IMR-90 (cell line): ENCODE results near the gene TMED8. TPM values are rescaled to one million over a fixed set of nuclear protein-coding genes. Genes with fewer than 3 reads are reported as not detected.

Source experiments
- ATAC-seq: fragments of 200-7000 bp; cut with Tn5 transposase; 2 replicates; pipeline ENCODE4 v1.9.1; 2020; ENCODE audit warnings: low read depth, mild to moderate bottlenecking, moderate library complexity
- BruUV-seq: library from RNA; stranded (reverse); fragments of 400-500 nt; replicated peaks from 2 replicates; lab custom pipeline; 2021; lab: Mats Ljungman, UMichigan
- CTCF ChIA-PET: fragments of 300-600 bp; formaldehyde crosslinking; extraction: SDS; loops from one replicate; lab custom pipeline; 2021; ENCODE audit warnings: antibody characterized with exemption; lab: Yijun Ruan, JAX
- POLR2A ChIA-PET: fragments of 300-600 bp; sonication (Branson Sonifier 250); formaldehyde crosslinking; loops from one replicate; lab custom pipeline; 2022; ENCODE audit warnings: antibody characterized with exemption; ENCODE audit not compliant: unreplicated experiment; lab: Charles Lee
- DNase-seq: peaks from one replicate; pipeline ENCODE4 v3.0.0; 2013
- H2AFZ ChIP-seq: replicated peaks from 2 replicates; pipeline ENCODE3; 2013; ENCODE audit warnings: low read length, mild to moderate bottlenecking; ENCODE audit not compliant: poor library complexity
- H2AK5ac ChIP-seq: 2 replicates; pipeline ENCODE4 v1.6.1; 2013; ENCODE audit warnings: low read depth, low read length, inconsistent platforms
- H2AK9ac ChIP-seq: replicated peaks from 2 replicates; pipeline ENCODE3; 2013; ENCODE audit warnings: mild to moderate bottlenecking, low read depth, low read length, moderate library complexity; ENCODE audit not compliant: poor library complexity
- H2BK120ac ChIP-seq: 2 replicates; pipeline ENCODE4 v1.6.1; 2013; ENCODE audit warnings: low read depth, low read length, inconsistent platforms
- H2BK15ac ChIP-seq: 3 replicates; pipeline ENCODE4 v1.6.1; 2013; ENCODE audit warnings: low read depth, low read length, inconsistent platforms
- H2BK20ac ChIP-seq: 2 replicates; pipeline ENCODE4 v1.6.1; 2013; ENCODE audit warnings: low read depth, mild to moderate bottlenecking, inconsistent platforms, low read length, moderate library complexity
- H2BK5ac ChIP-seq: 2 replicates; pipeline ENCODE4 v1.6.1; 2013; ENCODE audit warnings: mild to moderate bottlenecking, low read depth, low read length, inconsistent platforms; ENCODE audit not compliant: poor library complexity, severe bottlenecking
- H3K14ac ChIP-seq: replicated peaks from 2 replicates; pipeline ENCODE4 v1.6.1; 2013; ENCODE audit warnings: low read depth, low read length, inconsistent platforms
- H3K18ac ChIP-seq: 2 replicates; pipeline ENCODE4 v1.6.1; 2013; ENCODE audit warnings: low read depth, low read length, control low read depth
- H3K23ac ChIP-seq: 2 replicates; pipeline ENCODE4 v1.6.1; 2013; ENCODE audit warnings: low read depth, low read length, inconsistent platforms
- H3K27ac ChIP-seq: 2 replicates; pipeline ENCODE4 v1.5.1; 2013; ENCODE audit warnings: mild to moderate bottlenecking, control low read depth, low read length; ENCODE audit not compliant: insufficient read depth
- H3K27me3 ChIP-seq: 2 replicates; pipeline ENCODE4 v1.6.1; 2013; ENCODE audit warnings: low read length; ENCODE audit not compliant: control insufficient read depth, insufficient read depth
- H3K36me3 ChIP-seq: 2 replicates; pipeline ENCODE4 v1.6.1; 2013; ENCODE audit warnings: low read length, mixed read lengths; ENCODE audit not compliant: control insufficient read depth, insufficient read depth
- H3K4ac ChIP-seq: 2 replicates; pipeline ENCODE4 v1.6.1; 2013; ENCODE audit warnings: low read depth, low read length, inconsistent platforms
- H3K4me1 ChIP-seq: 2 replicates; pipeline ENCODE4 v1.6.1; 2013; ENCODE audit warnings: low read length, mixed read lengths; ENCODE audit not compliant: control insufficient read depth, insufficient read depth
- H3K4me2 ChIP-seq: 2 replicates; pipeline ENCODE4 v1.6.1; 2013; ENCODE audit warnings: low read depth, mild to moderate bottlenecking, control low read depth, low read length, moderate library complexity
- H3K4me3 ChIP-seq: 2 replicates; pipeline ENCODE4 v1.5.1; 2013; ENCODE audit warnings: low read depth, mild to moderate bottlenecking, control low read depth, low read length, moderate library complexity; ENCODE audit not compliant: insufficient read depth
- H3K56ac ChIP-seq: 2 replicates; pipeline ENCODE4 v1.6.1; 2013; ENCODE audit warnings: low read length, inconsistent platforms; ENCODE audit not compliant: insufficient read depth; ENCODE audit errors: extremely low read depth
- H3K79me1 ChIP-seq, 2 experiments: 2 replicates each; pipeline ENCODE4 v1.6.1; 2013; ENCODE audit warnings: low read length in 2 of 2, inconsistent platforms in 1 of 2, low read depth in 1 of 2
- H3K9ac ChIP-seq: 2 replicates; pipeline ENCODE4 v1.6.1; 2013; ENCODE audit warnings: low read depth, low read length, control low read depth
- H3K9me1 ChIP-seq: 2 replicates; pipeline ENCODE4 v1.6.1; 2013; ENCODE audit warnings: low read length, inconsistent platforms; ENCODE audit not compliant: insufficient read depth
- H3K9me3 ChIP-seq: 2 replicates; pipeline ENCODE4 v1.6.1; 2013; ENCODE audit warnings: low read length; ENCODE audit not compliant: control insufficient read depth, insufficient read depth
- H4K20me1 ChIP-seq: 2 replicates; pipeline ENCODE4 v1.6.1; 2013; ENCODE audit warnings: low read length, inconsistent platforms; ENCODE audit not compliant: insufficient read depth
- H4K5ac ChIP-seq: 2 replicates; pipeline ENCODE4 v1.6.1; 2013; ENCODE audit warnings: mild to moderate bottlenecking, low read depth, low read length, control low read depth
- H4K8ac ChIP-seq, 2 experiments: 2 replicates each; pipeline ENCODE4 v1.6.1; 2013; ENCODE audit warnings: low read depth in 2 of 2, low read length in 2 of 2, control low read depth in 1 of 2, inconsistent platforms in 1 of 2
- H4K91ac ChIP-seq: 2 replicates; pipeline ENCODE4 v1.6.1; 2013; ENCODE audit warnings: low read depth, low read length, inconsistent platforms; ENCODE audit not compliant: insufficient read depth
- BHLHE40 ChIP-seq: fragments of 150-350 bp; IDR thresholded peaks from 2 replicates; pipeline ENCODE4 v1.6.1; 2016; ENCODE audit warnings: mild to moderate bottlenecking, low read depth, low read length
- CHD1 ChIP-seq: IDR thresholded peaks from 2 replicates; pipeline ENCODE4 v1.6.1; 2012; ENCODE audit warnings: low read depth, low read length, improper control_type of control experiment
- CTCF ChIP-seq: conservative IDR thresholded peaks from 2 replicates; pipeline ENCODE4 v1.5.1; 2012; ENCODE audit warnings: mild to moderate bottlenecking, low read depth, low read length, improper control_type of control experiment
- FOS ChIP-seq: fragments of 150-350 bp; IDR thresholded peaks from 2 replicates; pipeline ENCODE4 v1.6.1; 2016; ENCODE audit warnings: low read depth, low read length
- MAFK ChIP-seq: IDR thresholded peaks from 2 replicates; pipeline ENCODE4 v1.6.1; 2012; ENCODE audit warnings: low read depth, low read length, improper control_type of control experiment
- MAZ ChIP-seq: IDR thresholded peaks from 2 replicates; pipeline ENCODE4 v1.6.1; 2012; ENCODE audit warnings: low read depth, mild to moderate bottlenecking, low read length, improper control_type of control experiment, moderate library complexity, borderline replicate concordance
- MXI1 ChIP-seq: IDR thresholded peaks from 2 replicates; pipeline ENCODE4 v1.6.1; 2012; ENCODE audit warnings: low read depth, mild to moderate bottlenecking, low read length, moderate library complexity, borderline replicate concordance
- NFE2L2 ChIP-seq: fragments of 150-350 bp; IDR thresholded peaks from 2 replicates; pipeline ENCODE4 v1.6.1; 2016; ENCODE audit warnings: low read depth, mild to moderate bottlenecking, low read length
- POLR2A ChIP-seq: IDR thresholded peaks from 2 replicates; pipeline ENCODE4 v1.6.1; 2012; ENCODE audit warnings: mild to moderate bottlenecking, low read depth, low read length
- RAD21 ChIP-seq: IDR thresholded peaks from 2 replicates; pipeline ENCODE4 v1.6.1; 2012; ENCODE audit warnings: low read length, improper control_type of control experiment
- RFX5 ChIP-seq: IDR thresholded peaks from 2 replicates; pipeline ENCODE4 v1.8.0; 2012; ENCODE audit warnings: low read depth, mild to moderate bottlenecking, low read length, moderate library complexity
- WGBS, 2 experiments: methylation state at CpG; one replicate each; pipeline versions ENCODE4 v1.1.5 to v1.1.7; 2013; ENCODE audit warnings: missing lambda C conversion rate in 2 of 2; ENCODE audit not compliant: insufficient read length in 1 of 2; ENCODE audit errors: extremely low coverage in 2 of 2; 5-methylcytosine and 5-hydroxymethylcytosine counted together
- dilution Hi-C: fragments of 300-500 bp; cut with HindIII; formaldehyde crosslinking; loops from one replicate; pipeline ENCODE4 v1.14.3; 2018; ENCODE audit warnings: low sequenced_read_pairs; ENCODE audit not compliant: unreplicated experiment
- in situ Hi-C: fragments of 300-500 bp; cut with MboI; formaldehyde crosslinking; loops from 3 replicates; pipeline ENCODE4 v1.14.3; 2019; ENCODE audit warnings: low sequenced_read_pairs, inconsistent platforms, mixed read lengths
- intact Hi-C: fragments of 100-400 bp; cut with micrococcal nuclease; formaldehyde crosslinking; loops from 2 replicates; pipeline ENCODE4 v1.10.0; 2022
- polyA plus RNA-seq, 3 experiments: library from polyadenylated mRNA; depleted of rRNA; stranded (reverse); fragments of >200 nt; gene quantifications; 2 replicates each; pipeline ENCODE4 v1.2.3, GENCODE V29; 2012; ENCODE audit warnings: low replicate concordance in 1 of 3
- total RNA-seq: library from RNA; depleted of rRNA; stranded (reverse); fragments of >200 nt; gene quantifications from 2 replicates; pipeline ENCODE4 v1.2.3, GENCODE V29; 2012
- TF ChIP-seq, protein P1 (sequence below): fragments of 150-350 bp; IDR thresholded peaks from 2 replicates; pipeline ENCODE4 v1.6.1; 2016; ENCODE audit warnings: low read depth, mild to moderate bottlenecking, low read length, moderate library complexity, borderline replicate concordance
- TF ChIP-seq, protein P2 (sequence below): fragments of 150-350 bp; IDR thresholded peaks from 2 replicates; pipeline ENCODE4 v1.6.1; 2017; ENCODE audit warnings: mild to moderate bottlenecking, antibody characterized with exemption, low read length, low read depth

Gene TMED8
- total and polyA plus RNA-seq, 2 of the 4 experiments (the other 2 are of a cell fraction): 2.2 to 5.0 TPM

DNA sequence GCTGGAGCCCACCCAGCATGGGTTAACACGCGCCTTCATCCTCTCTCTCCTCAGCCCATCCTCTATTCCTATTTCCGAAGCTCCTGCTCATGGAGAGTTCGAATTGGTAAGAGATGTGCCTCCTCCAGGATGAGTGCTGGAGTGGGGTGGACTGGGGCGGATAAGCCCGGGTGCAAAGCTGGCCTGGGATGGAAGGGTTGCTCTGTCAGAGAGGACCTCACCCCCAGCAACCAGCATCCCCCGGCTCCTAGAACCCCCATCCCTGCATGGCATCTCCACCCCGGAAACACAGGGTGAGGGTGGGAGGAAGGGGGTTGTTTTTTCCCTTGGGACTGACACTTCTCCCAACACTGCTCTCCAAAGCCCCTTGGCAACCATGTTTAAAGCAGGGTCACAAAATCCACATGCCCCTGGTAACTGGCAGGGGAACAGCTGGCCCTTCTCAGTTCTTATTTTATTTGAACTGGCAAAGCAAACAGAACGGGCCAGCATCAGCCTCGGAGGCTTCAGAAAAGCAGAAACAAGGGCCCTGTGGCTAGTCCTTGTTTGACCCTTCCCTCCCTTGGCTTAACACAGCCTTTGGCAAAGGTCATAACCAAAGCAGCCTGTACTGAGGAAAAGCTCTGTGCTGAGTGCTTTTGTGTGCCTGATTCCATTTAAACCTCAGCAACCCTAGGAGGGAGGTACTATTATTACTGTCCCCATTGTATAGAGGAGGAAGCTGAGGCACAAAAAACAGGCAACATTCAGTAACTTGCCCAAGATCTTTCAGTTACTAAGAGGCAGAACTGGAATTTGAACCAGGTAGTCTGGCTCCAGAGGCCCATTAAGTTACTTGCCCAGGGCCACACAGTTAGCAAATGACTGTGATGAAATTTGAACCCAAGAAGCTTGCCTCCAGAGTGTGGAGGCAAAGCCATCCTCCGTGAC lies 51.8 kb downstream of the TMED8 start:
- H4K20me1 ChIP-seq: no peaks in the 10 kb centered on the region; the same call in 1 of the 2 replicates
- ATAC-seq: no peak
- H3K14ac ChIP-seq: no peak overlapping the region
- no peak overlapping the region for H4K8ac ChIP-seq
- H2AK9ac ChIP-seq: no peak overlapping the region
- H3K27me3 ChIP-seq: no peaks in the 10 kb centered on the region
- dilution Hi-C loops (no loop called here), in situ Hi-C loops (loop anchor here (25.0 kb wide), 1 partner anchor 438 kb away; no protein-coding TSS in a partner anchor), intact Hi-C loops (loop anchor here (5.0 kb wide), 2 partner anchors 132 to 227 kb away; partner anchors contain the start of genes AHSA1 and VIPAS39)
- H4K91ac ChIP-seq: no peak overlapping the region
- H3K9ac ChIP-seq: no peak overlapping the region
- H3K4ac ChIP-seq: no peak overlapping the region
- H3K27ac ChIP-seq: no peak overlapping the region
- H3K18ac ChIP-seq: no peak overlapping the region
- H3K36me3 ChIP-seq: no peaks in the 10 kb centered on the region
- peaks cover 9% of the 10 kb centered on the region; the same call in 1 of the 2 replicates for H3K9me1 ChIP-seq
- peaks cover 2% of the 10 kb centered on the region; the same call in 1 of the 2 replicates for H3K4me1 ChIP-seq
- H2BK15ac ChIP-seq: no peak overlapping the region
- H2BK120ac ChIP-seq: no peak overlapping the region
- peaks cover 9 to 19% of the 10 kb centered on the region in 2 experiments for H3K79me1 ChIP-seq
- POLR2A ChIA-PET: no interaction called here
- no peak overlapping the region for H3K56ac ChIP-seq
- no CpG with 5 or more reads among the region's 11 CpGs for WGBS, 2 experiments
- no peak for DNase-seq
- no peak for TF ChIP-seq POLR2A
- TF ChIP-seq CTCF: no peak
- TF ChIP-seq MAFK: no peak
- no peak for TF ChIP-seq BHLHE40
- TF ChIP-seq CHD1: no peak
- no peak for TF ChIP-seq RAD21
- TF ChIP-seq, protein P1, sequence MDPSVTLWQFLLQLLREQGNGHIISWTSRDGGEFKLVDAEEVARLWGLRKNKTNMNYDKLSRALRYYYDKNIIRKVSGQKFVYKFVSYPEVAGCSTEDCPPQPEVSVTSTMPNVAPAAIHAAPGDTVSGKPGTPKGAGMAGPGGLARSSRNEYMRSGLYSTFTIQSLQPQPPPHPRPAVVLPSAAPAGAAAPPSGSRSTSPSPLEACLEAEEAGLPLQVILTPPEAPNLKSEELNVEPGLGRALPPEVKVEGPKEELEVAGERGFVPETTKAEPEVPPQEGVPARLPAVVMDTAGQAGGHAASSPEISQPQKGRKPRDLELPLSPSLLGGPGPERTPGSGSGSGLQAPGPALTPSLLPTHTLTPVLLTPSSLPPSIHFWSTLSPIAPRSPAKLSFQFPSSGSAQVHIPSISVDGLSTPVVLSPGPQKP: no peak
- TF ChIP-seq MAZ: no peak
- no peak for TF ChIP-seq MXI1
- TF ChIP-seq NFE2L2: no peak
- TF ChIP-seq, protein P2, sequence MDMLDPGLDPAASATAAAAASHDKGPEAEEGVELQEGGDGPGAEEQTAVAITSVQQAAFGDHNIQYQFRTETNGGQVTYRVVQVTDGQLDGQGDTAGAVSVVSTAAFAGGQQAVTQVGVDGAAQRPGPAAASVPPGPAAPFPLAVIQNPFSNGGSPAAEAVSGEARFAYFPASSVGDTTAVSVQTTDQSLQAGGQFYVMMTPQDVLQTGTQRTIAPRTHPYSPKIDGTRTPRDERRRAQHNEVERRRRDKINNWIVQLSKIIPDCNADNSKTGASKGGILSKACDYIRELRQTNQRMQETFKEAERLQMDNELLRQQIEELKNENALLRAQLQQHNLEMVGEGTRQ: no peak
- TF ChIP-seq RFX5: no peak
- TF ChIP-seq FOS: no peak
- H2AK5ac ChIP-seq: no peak overlapping the region
- no peaks in the 10 kb centered on the region for H3K9me3 ChIP-seq
- no TSS peak for BruUV-seq
- H4K5ac ChIP-seq: no peak overlapping the region
- CTCF ChIA-PET: no interaction called here
- H3K4me3 ChIP-seq: no peak overlapping the region
- H3K23ac ChIP-seq: no peak overlapping the region
- no peak overlapping the region for H3K4me2 ChIP-seq
- H2AFZ ChIP-seq: no peak overlapping the region
- H2BK20ac ChIP-seq: no peak overlapping the region
- H2BK5ac ChIP-seq: no peak overlapping the region
